CD4-positive, alpha-beta T cell treated with Interleukin-17A for 4 hours (primary cell): ENCODE data around the gene CHCHD4.
"Not testable (repeated sequence)": the region's sequence is repeated elsewhere in the genome, so short reads cannot be mapped to it uniquely, and the experiment has no call there.

Source experiments
- DNase-seq: peaks from one replicate; pipeline ENCODE4 v3.0.0-alpha.2; 2020; ENCODE audit warnings: mixed read lengths

CHCHD4 gene

DNA sequence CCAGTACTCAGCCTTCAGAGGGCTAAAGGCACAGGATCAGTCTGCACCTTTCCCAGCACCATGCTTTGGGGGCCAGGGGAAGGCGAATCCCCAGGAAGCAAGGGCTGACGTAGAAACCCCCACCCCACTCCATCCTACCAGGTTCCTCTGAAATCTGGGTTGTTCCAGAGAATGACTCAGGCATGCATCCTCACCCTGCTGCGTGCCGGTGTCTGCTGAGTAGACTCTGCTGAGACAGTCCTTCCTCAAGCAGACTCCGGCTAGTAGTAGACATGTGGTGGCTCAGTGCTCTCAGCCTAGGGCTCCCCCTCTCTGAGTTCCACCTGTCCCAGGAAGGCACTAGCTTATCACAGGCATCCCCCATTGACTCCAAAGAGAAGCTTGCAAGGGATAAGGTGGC is 9.2 kb upstream of the CHCHD4 start:
- no peak for DNase-seq

DNA sequence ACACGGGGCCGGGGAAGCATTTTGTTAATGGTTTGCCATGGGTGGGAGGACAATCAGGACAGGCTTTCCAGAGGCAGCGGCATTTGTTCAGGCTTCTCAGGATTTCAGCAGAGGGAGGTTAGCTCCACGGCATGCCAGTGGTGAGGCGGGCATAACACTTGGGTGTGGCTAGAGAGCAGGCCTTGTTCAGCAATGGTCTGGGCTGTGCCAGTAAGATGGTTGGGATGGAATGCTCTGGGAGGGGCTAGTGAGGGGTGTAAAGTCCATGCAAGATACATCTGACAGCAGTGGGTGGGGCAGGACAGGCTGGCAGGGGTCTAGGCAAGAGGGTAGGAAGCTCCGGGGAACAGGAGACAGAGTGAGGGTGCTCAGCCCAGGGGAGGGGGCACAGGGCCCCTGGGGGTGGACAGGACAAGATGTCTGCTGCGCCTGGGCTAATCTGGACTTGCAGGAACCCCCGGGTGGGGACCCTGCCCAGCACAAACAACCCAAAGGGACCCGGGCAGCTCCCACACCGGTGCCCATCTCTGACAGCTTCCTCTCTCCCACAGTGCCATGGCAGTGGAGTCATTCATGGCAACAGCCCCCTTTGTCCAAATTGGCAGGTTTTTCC is 8.6 kb upstream of the CHCHD4 start:
- no peak for DNase-seq

DNA sequence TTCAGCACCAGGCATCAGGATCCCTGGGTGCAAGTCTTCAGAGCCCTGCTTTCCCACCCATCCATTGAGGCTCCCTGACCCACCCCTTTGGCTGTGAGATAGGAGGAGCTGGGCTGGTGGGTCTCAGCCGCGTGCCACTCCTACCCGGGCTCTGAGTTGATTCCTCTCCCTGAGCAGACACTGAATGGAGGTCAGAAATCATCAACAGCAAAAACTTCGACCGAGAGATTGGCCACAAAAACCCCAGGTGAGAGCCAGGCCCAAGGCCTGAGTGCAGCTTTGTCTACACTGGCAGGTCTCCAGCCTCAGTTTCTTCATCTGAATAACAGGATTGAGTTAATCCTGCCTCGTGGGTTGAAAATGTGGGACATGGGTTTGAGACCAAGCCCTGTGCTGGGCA is 8.0 kb upstream of the CHCHD4 start:
- no peak for DNase-seq

DNA sequence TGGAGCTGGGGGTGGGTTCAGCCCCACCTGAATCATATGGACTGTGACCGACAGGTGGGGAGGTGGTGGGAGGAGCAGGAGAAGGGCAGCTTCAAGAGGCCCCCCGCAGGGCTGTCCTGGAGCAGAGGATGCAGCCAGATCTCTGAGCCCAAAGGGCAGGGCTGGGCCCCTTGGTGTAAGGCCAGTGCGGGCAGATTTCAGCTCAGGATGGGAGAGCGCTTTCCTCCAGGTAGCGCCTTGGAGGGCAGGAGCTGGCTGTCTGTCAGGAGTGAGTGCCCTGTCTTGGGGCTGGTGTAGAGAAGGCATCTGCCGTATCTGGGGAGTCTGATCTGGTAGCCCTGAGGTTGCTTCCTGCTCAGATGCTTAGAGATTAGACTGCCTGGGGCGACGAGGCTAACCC is 7.5 kb upstream of the CHCHD4 start:
- no peak for DNase-seq

DNA sequence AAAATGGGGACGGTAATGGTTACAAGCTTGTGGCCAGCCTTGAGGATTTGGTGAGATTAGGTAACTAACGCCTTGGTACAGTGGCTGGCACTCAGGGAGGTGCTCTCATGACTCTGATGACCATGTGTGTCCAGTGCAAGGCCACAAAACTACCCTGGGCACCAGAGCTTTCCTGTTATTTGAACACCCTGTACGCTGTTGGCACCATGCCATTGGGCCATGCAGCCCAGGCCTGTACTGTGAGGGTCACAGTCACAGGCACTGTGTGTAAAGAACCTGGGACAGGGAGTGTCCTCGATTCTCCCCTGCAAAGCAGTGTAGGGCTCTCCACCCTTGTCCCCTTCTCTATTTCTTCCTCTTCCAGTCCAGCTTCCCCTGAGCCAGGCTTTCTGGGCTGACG is 6.5 kb upstream of the CHCHD4 start:
- DNase-seq: no peak

DNA sequence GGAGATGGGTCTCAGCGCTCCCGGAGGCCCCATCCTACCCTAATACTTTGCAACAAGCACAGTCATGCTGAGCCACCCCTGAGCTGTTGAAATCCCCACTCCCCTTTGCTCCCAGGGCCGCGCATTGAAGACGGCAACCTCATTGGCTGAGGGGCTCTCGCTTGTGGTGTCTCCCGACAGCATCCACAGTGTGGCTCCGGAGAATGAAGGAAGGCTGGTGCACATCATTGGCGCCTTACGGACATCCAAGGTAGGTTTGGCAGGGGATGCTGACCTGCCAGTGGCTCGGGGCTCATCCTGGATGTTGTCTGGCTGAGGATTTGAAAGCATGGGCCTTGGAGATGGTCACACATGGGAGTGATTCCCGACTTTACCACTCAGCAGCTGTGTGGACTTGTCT is 6.0 kb upstream of the CHCHD4 start:
- DNase-seq: no peak

DNA sequence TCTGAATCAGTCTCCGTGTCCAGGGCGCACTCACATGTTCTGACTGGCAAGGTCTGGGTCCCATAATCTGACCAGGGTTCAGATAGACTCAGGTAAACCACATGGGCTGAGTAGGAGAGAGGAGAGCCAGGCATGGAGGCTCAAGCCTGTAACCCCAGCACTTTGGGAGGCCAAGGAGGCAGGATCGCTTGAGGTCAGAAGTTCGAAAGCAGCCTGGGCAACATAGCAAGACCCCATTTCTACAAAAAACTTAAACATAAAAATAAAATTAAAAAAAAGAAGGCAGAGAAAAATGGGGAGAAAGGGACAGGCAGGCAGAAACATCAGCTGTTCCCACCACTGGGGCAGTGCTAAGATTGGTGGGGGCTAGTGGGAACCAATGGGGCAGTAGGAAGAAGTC is 5.6 kb upstream of the CHCHD4 start:
- no peak for DNase-seq

DNA sequence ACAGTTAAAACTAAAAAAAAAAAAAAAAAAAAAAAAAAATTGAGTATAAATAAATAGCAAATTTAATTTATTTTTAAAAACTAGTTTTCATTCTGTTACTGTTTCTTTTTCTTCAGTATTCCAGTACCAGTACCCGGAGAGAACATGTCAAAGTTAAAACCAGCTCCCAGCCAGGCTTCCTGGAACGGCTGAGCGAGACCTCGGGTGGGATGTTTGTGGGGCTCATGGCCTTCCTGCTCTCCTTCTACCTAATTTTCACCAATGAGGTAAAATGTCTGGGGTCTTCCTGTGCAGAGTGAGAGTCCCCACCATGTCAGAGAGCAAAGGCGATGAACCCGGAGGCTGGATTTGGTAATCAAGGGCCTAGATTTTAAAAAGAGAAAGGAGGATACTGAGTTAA is 4.6 kb upstream of the CHCHD4 start:
- DNase-seq: no peak

DNA sequence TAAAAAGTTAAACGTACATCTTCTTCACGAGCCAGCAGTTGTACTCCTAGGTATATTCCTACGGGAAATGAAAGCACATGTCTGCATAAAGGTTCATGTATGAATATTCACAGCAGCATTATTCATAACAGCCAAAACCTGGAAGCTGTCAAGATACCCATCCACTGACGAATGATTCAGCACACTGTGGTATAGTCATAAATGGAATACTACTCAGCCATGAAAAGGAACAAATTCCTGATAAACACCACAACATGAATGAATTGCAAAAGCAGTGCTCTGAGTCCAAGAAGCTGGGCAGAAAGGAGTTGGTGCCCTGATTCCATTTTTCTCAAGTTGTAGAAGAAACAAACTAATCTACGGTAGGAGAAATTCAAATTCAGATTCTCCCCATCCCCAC is 4.1 kb upstream of the CHCHD4 start:
- DNase-seq: no peak

DNA sequence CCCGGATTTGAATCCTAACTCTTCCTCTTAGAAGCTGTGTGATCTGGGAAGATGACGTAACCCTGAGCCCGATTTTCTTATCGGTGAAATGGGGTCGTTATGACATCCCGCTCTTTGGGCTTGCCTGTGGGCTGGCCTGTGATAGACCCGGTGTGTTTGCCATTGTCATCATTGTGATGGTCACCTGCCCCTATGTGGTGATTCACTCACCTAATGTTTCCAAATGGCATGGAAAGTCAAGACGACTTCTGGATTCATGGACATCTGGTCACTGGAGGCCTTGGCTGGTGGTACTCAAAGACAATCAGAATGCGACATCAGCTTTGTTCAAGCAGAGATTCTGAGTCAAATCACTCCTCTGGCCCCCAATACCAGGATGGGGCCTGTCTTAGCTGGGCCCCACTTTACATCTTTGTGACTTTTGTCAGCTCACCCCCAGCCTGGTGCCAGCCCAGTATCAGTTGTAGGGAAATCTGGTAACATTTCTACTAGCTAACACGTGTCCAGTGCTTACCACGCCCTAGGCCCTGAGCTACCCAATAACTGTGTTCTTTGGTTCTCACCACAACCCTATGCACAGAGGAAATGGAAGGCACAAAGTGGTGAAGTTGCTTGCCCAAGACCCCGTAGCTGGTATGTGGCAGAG is 3.0 kb upstream of the CHCHD4 start:
- no peak for DNase-seq

DNA sequence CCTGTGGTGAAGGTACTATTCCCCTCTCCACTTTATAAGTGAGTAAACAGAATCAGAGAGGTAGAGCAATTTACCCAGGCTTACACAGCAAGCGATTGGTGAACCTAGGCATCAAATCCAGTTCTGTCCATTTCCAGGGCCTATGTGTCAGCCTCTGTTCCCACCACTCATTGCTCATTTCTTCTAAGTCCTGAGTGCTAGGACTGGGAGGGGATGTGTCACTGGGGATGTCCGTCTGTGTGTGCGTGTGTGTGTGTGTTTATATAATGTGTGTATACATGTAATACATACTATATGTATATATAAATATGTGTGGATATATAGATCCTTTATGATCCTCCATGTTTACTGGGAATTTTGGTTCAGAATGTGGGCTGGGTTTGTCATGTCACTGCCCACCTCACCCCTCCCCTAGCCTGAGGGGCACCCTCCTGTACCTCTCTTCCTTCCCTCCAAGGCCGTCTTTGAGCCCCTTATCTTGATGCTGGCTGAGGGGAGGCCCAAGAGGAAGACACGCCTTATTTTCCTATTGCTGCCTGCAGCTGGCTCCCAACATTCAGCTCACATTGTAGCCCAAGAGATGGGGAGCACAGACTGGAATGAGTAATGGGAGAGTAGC is 2.3 kb upstream of the CHCHD4 start:
- DNase-seq: no peak

DNA sequence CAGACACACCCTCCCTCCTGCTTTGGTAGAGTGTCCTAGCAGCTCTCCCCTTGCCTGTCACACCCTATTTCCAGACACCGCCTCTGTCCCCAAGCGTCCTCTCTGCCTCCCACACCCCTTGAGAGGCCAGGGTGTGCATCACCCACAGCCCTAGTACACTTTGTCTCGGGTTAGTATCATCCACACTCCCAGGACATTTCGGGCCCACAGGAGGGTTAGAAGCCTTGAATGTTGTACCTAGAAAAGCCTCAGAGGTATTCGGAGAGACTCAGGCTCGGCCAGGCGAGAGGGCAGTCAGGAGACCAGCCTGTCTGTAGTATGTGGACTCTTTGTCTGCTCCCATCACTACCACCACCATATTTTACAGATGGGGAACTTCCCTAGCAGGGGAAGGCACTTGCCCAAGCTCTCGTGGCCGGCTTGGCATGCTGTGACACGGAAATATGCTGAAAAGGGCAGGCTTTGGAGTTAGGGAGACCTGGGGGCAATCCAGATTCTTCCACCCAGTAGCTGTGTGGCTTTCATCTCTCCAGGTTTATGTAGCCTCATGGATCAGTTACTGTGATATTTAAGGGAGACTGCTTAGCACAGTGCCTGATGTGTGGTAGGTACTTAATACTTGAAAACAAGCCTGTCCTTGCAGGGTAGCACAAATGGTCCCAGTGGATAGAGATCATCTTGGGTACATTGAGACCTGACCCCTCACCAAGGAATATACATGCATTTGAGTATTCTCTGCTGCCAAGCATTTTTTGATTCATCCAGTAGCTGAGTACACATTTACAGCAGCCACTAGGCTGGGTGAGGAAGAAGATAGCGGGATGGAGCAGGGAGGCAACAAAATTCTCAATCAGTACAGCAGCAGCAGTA is 1.6 kb upstream of the CHCHD4 start:
- no peak for DNase-seq

DNA sequence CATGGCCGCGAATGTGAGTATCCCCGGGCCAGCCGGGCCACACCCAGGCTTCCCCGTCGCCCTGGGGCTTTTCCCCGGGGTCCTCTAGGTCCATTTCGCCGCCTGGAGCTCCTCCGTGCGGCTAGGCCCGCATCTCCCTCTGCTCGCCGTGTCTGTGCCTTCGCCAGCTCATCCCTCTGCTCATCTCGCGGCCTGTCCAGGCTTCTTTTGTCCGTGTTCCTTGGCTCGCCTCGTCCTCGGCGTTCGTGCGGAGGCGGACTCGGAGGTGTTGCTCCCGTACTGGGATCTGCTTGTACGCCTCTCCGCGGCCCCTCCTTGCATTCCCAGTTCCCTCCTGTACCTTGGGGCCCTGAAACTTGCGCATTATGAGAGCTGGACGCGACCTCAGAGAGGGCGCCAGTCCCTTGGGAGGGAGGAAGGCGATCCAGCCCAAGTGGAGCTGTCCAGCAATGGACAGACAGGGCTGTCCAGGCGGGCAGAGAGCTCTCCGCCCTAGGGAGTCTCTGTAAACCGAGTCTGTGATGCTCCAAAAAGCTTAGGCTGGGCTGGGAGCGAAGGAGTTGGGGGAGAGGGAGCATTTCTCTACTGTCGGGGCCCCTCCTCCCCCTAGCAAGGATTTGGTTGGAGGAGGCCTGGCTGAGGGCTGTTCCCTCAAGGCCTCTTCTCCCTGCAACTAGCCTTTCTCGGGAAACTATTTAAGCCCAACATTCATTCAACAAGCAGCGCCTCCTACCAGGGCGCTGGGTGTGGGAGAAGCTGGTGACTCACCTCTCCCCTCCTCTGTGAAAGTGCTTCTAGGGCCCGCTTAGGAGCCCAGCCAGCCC is 735 bp upstream of the CHCHD4 start:
- peak; percentile 76 for DNase-seq

DNA sequence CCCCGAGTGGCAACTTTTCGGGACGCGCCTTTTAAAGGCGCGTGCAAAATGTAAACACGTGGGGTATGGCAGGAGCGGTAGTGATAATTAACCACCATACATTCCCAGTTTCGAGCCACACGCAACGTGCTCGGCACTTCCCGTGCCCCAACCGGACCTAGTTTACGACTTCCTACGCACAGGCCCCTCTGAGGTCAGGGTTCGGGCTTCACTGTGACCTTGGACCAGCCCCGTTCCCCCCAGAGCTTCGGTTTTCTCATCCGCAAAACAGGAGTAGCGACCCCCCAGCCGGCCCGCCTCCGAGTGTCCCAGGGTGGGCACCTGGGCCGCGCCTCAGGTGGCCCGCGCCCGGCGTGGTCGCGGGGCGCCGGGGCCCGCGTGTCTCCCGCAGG is 451 bp downstream of the CHCHD4 start:
- peak; percentile 75 for DNase-seq

DNA sequence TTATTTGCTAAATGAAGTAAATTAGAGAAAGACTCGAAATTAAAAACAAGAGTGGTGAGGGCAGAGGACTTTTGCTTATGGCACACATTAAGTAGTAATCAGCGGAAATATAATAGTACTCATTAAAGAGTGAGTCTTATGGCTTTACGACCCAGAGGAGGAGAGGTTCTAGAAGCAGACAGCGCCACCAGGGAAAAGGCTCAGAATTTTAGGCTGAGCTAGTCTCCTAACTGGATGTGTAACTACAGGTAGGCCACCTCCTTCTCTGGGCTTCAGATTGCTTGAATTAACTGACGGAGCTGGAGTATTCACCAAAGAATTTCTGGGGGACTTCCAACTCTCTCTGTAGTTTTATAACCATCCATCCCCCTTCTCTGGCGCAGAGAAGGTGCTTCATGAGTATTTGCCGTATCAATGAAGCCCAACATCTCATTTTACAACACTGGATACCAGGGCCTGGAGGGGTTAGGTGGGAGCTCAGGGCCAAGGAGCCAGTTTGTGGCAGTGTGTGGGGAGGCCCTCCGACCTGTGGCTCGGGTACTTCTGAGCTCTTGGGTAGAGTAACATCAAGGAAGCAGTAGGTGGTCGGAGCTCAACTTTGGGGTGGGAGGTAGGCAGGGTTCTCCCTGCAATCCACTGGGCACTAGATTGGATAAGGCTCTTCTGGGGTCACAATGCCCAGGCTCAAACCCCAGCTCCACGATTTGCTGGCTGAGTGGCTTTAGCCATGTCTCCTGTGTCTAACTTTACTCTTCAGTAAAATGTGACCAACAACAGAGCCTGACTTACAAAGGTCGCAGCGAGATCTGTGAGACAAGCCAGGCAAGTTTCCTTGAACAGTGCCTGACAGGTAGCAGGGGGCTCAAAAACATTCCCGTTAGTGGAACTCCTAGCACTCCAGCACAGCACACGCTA is 1.1 kb downstream of the CHCHD4 start:
- DNase-seq: no peak

DNA sequence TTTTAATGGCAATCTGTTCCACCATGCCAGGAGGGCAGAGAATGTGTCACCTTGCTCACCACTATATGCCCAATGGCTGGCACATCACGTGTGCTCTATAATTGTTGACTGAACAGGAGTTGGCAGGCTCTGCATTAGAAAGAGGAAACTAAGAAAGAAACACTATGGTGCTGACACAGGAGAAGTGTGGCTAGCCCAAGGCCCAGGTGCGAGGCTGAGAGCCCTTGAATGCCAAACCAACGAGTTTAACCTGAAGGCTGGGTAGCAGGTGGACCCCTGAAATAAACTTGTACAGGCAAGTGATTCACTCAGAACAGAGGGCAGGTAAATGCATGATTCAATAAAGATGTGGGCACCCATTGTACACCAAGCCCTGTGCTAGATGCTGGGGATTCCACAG is 2.4 kb downstream of the CHCHD4 start:
- no peak for DNase-seq

DNA sequence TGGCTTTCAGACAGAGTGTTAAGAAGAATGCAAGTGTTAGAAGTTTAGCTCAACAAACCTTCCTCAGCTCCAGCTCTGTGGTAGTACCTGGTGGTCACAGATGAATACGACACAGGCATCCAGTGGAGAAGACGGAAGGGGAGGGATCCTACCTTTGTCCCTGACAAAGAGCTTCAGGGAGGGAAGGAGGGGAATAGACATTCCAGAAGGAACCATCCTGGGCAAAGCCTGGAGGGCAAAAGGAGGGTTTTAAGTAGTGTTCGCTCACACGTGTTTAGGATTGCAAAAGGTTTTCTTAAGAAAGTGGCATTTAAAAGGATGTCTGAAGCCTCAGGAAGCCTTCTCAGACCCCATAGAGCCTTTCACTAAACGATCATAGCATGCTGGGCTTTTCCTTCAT is 2.8 kb downstream of the CHCHD4 start:
- no peak for DNase-seq

DNA sequence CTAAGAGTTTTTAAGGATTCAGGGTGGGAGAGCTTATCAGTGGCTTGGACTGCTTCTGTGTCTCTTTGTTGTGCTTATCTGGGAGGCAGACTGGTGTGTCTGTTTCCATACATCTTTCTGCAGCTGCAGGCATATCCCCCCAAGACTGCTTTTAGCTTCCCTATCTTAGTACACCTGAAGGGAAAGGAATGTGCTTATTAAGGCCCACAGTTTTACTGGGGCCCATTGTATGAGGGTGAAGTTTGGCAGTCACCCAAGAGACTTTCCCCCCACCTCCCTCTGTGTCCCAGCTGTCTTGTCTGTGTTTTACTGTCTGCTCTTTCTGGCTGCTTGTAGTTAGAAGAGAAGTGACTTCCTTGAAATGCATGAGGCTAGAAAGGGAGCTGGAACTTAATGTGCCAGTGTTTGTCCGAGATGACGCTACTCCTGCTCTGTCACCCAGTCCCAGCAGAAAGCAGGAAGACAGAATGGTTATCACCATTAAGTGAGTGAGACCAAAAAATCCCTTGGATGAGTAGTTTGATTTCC is 3.7 kb downstream of the CHCHD4 start:
- DNase-seq: not testable (repeated sequence)

DNA sequence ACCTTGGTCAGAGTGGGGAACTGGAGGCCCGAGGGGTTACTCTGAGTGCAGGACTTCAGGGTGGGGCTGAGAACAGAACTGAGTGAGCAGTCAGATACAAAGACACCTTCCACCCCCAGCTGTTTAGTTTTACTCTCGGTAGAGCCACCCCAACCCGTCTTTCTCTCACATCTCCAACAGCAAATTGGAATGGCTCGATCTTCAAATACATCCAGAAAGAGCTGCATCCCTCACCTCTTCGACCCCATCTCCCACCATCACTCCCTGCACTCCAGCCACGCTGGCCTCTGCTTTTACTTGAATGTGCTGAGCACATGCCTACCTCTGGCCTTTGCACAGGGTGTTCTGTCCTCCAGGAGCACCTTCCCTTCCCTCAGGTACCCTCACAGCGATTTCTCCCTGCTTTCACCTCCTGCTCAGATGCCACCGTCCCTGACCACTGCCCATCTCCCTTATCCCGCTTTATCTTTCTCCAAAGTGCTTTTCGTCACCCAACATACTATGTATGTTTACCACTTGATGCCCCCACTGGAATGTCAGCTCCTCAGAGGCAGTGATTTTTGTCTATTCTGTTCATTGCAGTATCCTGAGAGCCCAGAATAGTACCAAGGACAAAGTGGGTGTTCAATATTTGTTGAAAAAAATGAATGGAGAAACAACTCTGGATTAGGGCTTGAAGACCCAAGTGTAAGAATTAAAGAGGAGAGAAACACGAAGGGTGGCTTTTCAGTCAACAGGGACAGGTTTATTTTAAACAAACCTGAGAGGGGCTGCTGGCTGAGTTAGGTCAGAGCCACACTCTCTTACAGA is 4.4 kb downstream of the CHCHD4 start:
- DNase-seq: no peak

DNA sequence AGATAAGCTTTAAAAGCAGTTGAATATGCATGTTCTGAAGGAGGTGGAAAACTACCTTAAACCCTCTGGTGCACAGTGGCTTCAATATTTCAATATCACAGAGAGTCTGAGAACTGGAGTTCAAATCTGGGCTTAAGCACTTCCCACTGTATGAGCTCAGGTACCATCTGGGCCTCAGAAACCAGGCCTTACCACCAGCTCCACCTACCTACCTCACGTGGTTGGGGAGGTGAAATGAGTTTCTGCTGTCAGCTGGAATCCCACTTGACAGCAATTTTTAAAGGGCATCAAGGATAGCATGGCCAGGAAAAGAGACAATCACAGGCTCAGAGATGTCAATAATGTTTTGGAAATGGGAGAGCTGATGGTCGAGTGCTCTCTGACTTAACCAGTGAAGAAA is 5.0 kb downstream of the CHCHD4 start:
- DNase-seq: no peak
